Measurements from ENCODE around the gene HABP4.

The HABP4 gene

DNA sequence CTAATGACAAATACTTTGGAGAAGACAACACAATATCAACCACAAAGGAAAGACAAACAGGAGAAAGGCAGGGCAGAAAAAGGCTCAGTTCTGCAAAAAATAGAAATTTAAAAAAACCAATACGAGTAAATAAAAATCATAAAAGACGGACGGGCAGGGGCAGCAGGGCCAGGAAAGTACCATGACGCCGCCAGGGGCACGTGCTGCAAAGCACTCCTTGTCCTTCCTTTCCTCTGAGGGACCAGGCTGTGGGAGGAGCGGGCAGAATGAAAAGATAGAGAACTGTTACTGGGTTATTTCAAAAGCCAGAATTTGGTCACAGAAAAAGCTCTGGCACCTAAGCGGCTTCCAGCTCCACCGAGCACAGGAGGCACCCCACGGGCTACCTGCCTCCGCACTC lies 53.9 kb downstream of the HABP4 start:
- H3K9me3 Mint-ChIP-seq: no peaks in the 10 kb centered on the region
- no peak overlapping the region for H3K4me3 Mint-ChIP-seq
- peaks cover 45% of the 10 kb centered on the region for H3K36me3 Mint-ChIP-seq (ENCODE audit: low read depth)
- peaks cover 14% of the 10 kb centered on the region for H3K4me1 Mint-ChIP-seq
- no peak for DNase-seq
- H3K27ac Mint-ChIP-seq: peak overlapping the region; percentile 17
- no peaks in the 10 kb centered on the region for H3K27me3 Mint-ChIP-seq (ENCODE audit: low read depth, poor library complexity)
- TF ChIP-seq, protein P1, sequence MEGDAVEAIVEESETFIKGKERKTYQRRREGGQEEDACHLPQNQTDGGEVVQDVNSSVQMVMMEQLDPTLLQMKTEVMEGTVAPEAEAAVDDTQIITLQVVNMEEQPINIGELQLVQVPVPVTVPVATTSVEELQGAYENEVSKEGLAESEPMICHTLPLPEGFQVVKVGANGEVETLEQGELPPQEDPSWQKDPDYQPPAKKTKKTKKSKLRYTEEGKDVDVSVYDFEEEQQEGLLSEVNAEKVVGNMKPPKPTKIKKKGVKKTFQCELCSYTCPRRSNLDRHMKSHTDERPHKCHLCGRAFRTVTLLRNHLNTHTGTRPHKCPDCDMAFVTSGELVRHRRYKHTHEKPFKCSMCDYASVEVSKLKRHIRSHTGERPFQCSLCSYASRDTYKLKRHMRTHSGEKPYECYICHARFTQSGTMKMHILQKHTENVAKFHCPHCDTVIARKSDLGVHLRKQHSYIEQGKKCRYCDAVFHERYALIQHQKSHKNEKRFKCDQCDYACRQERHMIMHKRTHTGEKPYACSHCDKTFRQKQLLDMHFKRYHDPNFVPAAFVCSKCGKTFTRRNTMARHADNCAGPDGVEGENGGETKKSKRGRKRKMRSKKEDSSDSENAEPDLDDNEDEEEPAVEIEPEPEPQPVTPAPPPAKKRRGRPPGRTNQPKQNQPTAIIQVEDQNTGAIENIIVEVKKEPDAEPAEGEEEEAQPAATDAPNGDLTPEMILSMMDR (IDR thresholded peaks at IDR 0.05): no peak

DNA sequence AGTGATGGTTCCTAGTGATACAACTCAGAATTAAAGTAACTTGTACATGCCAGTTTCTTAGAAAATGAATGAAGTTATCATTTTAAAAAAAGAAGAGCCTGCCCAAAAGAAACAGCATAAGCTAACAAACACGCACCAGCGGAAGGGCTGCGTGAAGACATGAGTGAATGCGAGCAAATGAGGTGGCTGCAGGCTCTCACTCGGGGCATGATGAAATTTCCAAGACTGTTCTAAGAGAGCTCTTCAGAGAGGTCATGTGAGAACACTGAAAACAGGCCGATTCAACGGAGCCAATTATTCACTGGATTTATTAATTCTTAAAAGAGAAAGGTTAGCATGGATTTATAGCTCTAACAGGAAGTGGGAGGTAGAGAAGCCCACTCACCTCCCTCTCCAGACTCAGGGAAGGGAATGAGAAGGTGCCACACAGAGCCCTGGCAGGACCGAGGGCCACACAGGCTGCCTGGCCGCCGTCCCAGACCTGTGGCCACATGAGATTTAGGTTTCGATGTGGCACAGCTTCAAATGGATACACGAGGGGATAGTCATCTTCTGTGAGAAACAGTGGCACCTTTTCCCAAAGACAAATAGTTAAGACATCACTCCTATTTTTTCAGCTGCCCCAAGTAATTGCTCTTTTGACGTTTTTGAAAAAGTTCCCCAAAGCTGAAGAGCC lies 55.5 kb downstream of the HABP4 start:
- Mint-ChIP-seq H3K4me3 (no peak overlapping the region), H3K27me3 (ENCODE audit: low read depth, poor library complexity) (no peaks in the 10 kb centered on the region), H3K27ac (no peak overlapping the region), H3K4me1 (peaks cover 11% of the 10 kb centered on the region), H3K36me3 (ENCODE audit: low read depth) (peaks cover 56% of the 10 kb centered on the region), H3K9me3 (no peaks in the 10 kb centered on the region)
- DNase-seq: no peak
- TF ChIP-seq, protein P1 (IDR thresholded peaks at IDR 0.05): no peak

DNA sequence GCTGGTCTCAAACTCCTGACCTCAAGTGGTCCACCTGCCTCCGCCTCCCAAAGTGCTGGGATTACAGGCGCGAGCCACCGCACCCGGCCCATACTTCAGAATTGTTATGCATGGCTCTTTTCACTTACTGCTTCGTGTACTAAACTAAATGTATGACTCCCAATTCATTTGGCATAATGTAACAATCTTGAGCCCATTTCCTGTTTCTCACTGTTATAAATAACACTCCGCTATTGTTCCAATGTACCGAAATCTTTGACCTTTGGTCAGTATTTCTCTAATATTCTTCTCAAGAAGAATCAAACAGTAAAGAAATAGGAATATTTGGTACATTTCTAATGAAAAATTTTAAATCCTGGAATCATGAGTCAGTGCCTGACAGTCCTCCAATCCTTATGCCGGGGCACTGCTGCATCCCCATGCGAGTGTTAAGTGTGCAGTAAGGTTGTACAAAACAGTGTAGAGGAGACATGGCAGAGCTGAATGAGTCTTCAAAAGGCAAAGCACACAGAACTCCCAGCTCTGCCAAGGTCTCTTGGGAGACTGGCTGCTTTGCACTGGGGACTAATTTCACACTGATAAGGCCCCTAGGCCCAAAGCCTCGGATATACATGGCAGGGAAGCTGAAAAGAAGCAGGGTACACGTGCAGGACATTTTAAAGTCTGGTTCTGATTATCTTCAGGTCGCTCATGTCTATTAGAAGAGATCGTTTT lies 58.4 kb downstream of the HABP4 start:
- no peaks in the 10 kb centered on the region for H3K4me1 Mint-ChIP-seq
- peaks cover 62% of the 10 kb centered on the region for H3K36me3 Mint-ChIP-seq (ENCODE audit: low read depth)
- TF ChIP-seq, protein P1 (IDR thresholded peaks at IDR 0.05): no peak
- H3K4me3 Mint-ChIP-seq: no peak overlapping the region
- no peaks in the 10 kb centered on the region for H3K9me3 Mint-ChIP-seq
- H3K27ac Mint-ChIP-seq: peak overlapping the region; percentile 9
- H3K27me3 Mint-ChIP-seq (ENCODE audit: low read depth, poor library complexity): no peaks in the 10 kb centered on the region
- no peak for DNase-seq

DNA sequence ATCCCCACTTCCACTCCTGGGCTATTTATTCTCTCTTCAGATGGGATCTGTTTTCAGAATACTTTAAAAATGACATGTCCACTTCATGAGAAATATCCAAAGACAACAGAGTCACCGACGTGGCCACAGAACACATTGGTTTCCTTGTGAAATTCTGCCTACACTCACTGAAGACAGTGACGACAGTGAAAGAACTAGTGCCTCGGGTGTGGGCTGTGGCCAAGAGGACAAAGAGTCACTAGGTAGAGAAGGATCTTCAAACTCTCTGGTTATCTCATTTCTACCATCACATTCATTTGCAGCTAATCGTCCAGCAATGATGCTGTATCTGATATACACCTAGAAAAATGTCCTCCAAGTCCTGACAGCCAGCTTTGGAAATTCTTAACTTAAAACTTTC lies 59.1 kb downstream of the HABP4 start:
- Mint-ChIP-seq H3K36me3 (ENCODE audit: low read depth) (peaks cover 62% of the 10 kb centered on the region), H3K27ac (no peak overlapping the region)
- TF ChIP-seq, protein P1 (IDR thresholded peaks at IDR 0.05): no peak

DNA sequence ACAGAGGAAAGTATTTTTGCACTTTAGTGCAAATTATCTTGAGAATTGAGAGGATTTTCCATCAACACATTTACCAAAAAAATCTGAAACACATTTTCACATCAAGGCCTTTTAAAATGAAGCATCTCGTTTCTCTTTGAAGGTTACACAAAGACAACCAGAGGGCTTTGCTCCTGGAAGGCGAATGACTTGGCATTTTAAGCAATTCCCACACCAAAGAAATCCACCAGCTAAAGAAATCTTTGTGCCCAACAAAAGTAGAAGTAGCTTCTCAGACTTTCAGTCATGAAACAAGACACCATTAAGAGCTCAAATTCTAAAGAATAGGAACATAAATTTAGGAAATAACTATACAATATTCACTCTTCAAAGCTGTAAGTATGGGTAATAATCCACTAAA lies 59.9 kb downstream of the HABP4 start:
- Mint-ChIP-seq H3K9me3 (no peaks in the 10 kb centered on the region), H3K27me3 (ENCODE audit: low read depth, poor library complexity) (no peaks in the 10 kb centered on the region), H3K4me3 (no peak overlapping the region), H3K36me3 (ENCODE audit: low read depth) (peaks cover 61% of the 10 kb centered on the region), H3K27ac (no peak overlapping the region), H3K4me1 (no peaks in the 10 kb centered on the region)
- TF ChIP-seq, protein P1 (IDR thresholded peaks at IDR 0.05): no peak
- no peak for DNase-seq

More for the DNA sequence above, 59.1 kb downstream of the HABP4 start:
- H3K27me3 Mint-ChIP-seq (ENCODE audit: low read depth, poor library complexity): no peaks in the 10 kb centered on the region
- H3K9me3 Mint-ChIP-seq: no peaks in the 10 kb centered on the region
- no peak for DNase-seq
- H3K4me3 Mint-ChIP-seq: no peak overlapping the region
- no peaks in the 10 kb centered on the region for H3K4me1 Mint-ChIP-seq

DNA sequence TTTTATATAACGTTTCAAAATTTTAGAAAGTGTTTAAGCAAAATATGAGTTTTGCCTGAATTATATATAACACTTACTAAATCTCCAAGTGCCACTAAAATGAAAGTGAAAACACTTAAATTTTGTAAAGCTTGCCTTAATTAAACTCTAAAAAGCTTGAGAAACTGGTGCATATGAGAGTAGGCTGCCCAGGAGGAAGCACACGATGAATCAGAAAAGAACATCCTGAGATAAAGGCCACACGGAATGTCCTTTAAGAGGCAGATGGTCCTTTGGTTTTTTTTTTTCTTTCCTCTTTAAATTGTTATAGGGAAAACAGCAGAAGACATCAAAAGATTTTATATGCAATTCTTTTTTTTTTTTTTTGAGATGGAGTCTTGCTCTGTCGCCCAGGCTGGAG lies 60.3 kb downstream of the HABP4 start:
- Mint-ChIP-seq H3K4me1 (no peaks in the 10 kb centered on the region), H3K27ac (no peak overlapping the region), H3K27me3 (ENCODE audit: low read depth, poor library complexity) (no peaks in the 10 kb centered on the region), H3K36me3 (ENCODE audit: low read depth) (peaks cover 59% of the 10 kb centered on the region), H3K4me3 (no peak overlapping the region), H3K9me3 (no peaks in the 10 kb centered on the region)
- TF ChIP-seq, protein P1 (IDR thresholded peaks at IDR 0.05): no peak
- no peak for DNase-seq

All from nephron progenitor cell (in vitro differentiated cells).